Measurements from ENCODE around the gene B3GNT5. TPM values are rescaled to one million over a fixed set of nuclear protein-coding genes. Genes with fewer than 3 reads are reported as not detected.

Gene B3GNT5
- total and polyA plus RNA-seq, 9 of the 15 experiments (the other 6 are each of a cell fraction or from before 2014, with no cell fraction given) = 8.8 to 23.8 (median 14.4) TPM

DNA sequence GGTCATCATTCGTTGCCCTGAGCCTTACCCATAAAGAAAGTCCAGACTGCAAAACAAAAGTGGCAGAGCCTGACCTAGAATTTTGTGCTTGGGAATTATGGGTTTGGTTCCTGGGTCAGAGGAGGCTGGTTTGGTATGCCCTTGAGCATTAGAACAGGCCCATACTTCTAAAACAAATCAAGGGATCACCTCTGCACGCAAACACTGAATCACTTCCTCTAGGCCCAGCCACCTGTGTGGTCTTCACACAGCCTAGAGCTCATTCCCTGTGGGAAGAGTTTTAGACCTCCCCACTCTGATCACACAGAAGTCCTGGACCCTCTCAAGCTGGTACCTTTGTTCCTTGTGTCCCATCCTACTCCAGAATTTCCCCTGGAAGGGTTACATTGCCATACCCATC lies 59.4 kb downstream of the B3GNT5 start:
- DNase-seq (ENCODE audit: extremely low read depth in 1 of 4, low spot score in 3 of 4) = no peak
- BruUV-seq (replicated peaks) = no TSS peak
- H3K27ac ChIP-seq (ENCODE audit: extremely low read depth, low read depth, low read length) = no peak overlapping the region
- in situ Hi-C loops (cut with MboI) = no loop called here
- intact Hi-C loops (cut with micrococcal nuclease) = no loop called here
- no peak for FAIRE-seq
- H3K4me3 ChIP-seq = no peak overlapping the region
- H3K4me1 ChIP-seq (replicated peaks in 1 of 2; ENCODE audit: control insufficient read depth in 2 of 2, insufficient read depth in 2 of 2, low read length in 2 of 2) = peaks cover 2 to 3% of the 10 kb centered on the region in 2 experiments; a peak in 3 of 5 replicates
- H3K79me2 ChIP-seq (ENCODE audit: control insufficient read depth, insufficient read depth, low read length) = no peaks in the 10 kb centered on the region
- H3K9me3 ChIP-seq (replicated peaks; ENCODE audit: control insufficient read depth, insufficient read depth, low read depth, low read length) = no peaks in the 10 kb centered on the region
- H3K9me1 ChIP-seq (ENCODE audit: control insufficient read depth, insufficient read depth, low read length) = no peaks in the 10 kb centered on the region
- CTCF ChIA-PET (ENCODE audit: low intra/inter-chr PET ratio) = no interaction called here
- ATAC-seq = no peak
- H3K27me3 ChIP-seq (ENCODE audit: control insufficient read depth in 2 of 2, insufficient read depth in 2 of 2, low read length in 2 of 2) = no peaks in the 10 kb centered on the region
- no peak overlapping the region for H3K4me2 ChIP-seq (ENCODE audit: insufficient read depth, low read length)
- WGBS (ENCODE audit: insufficient coverage, low coverage, missing lambda C conversion rate) = 44% methylated on average over 2 of the region's 2 CpGs
- H3K36me3 ChIP-seq (ENCODE audit: control insufficient read depth, insufficient read depth, low read length) = no peaks in the 10 kb centered on the region
- POLR2A ChIA-PET = interaction anchor here (1.9 kb wide), 1 partner anchor 8 kb away, joined by 4 read pairs; no protein-coding TSS in a partner anchor
- no peak overlapping the region for H3K9ac ChIP-seq (ENCODE audit: insufficient read depth in 1 of 2, low read depth in 2 of 2, low read length in 2 of 2)
- no peaks in the 10 kb centered on the region for H4K20me1 ChIP-seq (replicated peaks; ENCODE audit: control insufficient read depth, insufficient read depth, low read length)
- no peak overlapping the region for H2AFZ ChIP-seq (ENCODE audit: low read depth, low read length)
- TF ChIP-seq BHLHE40 (IDR thresholded peaks at IDR 0.05; ENCODE audit: low read length) = no peak
- no peak for TF ChIP-seq ZSCAN29 (IDR thresholded peaks at IDR 0.05)
- no peak for TF ChIP-seq SMARCA4 (IDR thresholded peaks at IDR 0.05)
- TF ChIP-seq ZBTB40 (IDR thresholded peaks at IDR 0.05) = no peak
- no peak for TF ChIP-seq ZBTB40 (CRISPR knock-in tag; IDR thresholded peaks at IDR 0.05)
- TF ChIP-seq, protein P1, sequence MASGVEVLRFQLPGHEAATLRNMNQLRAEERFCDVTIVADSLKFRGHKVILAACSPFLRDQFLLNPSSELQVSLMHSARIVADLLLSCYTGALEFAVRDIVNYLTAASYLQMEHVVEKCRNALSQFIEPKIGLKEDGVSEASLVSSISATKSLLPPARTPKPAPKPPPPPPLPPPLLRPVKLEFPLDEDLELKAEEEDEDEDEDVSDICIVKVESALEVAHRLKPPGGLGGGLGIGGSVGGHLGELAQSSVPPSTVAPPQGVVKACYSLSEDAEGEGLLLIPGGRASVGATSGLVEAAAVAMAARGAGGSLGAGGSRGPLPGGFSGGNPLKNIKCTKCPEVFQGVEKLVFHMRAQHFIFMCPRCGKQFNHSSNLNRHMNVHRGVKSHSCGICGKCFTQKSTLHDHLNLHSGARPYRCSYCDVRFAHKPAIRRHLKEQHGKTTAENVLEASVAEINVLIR (CRISPR knock-in tag; IDR thresholded peaks at IDR 0.05) = no peak
- TF ChIP-seq POLR3A (IDR thresholded peaks at IDR 0.05; ENCODE audit: borderline replicate concordance, extremely low read depth, insufficient read depth, insufficient read length) = no peak
- no peak for TF ChIP-seq CHD4 (IDR thresholded peaks at IDR 0.05; ENCODE audit: insufficient read depth, insufficient replicate concordance, low read depth, low read length, poor library complexity, severe bottlenecking)
- no peak for TF ChIP-seq ZBTB7A (IDR thresholded peaks at IDR 0.05; ENCODE audit: borderline replicate concordance, control insufficient read depth, low read depth, low read length)
- TF ChIP-seq SP1 (CRISPR knock-in tag; IDR thresholded peaks at IDR 0.05) = no peak
- TF ChIP-seq KDM5B (IDR thresholded peaks at IDR 0.05; ENCODE audit: insufficient replicate concordance, low read depth, low read length) = no peak
- TF ChIP-seq NCOA2 (IDR thresholded peaks at IDR 0.05; ENCODE audit: partially characterized antibody in 2 of 2) = no peak
- no peak for TF ChIP-seq ZNF79 (CRISPR knock-in tag; IDR thresholded peaks at IDR 0.05; ENCODE audit: low read depth)
